HG03045 (cell line): ENCODE measurements around the gene ARHGAP22.
"Not testable (repeated sequence)": the region's sequence is repeated elsewhere in the genome, so short reads cannot be mapped to it uniquely, and the experiment has no call there.

Experiments
- ATAC-seq: cut with Tn5 transposase; IDR thresholded peaks from one replicate; pipeline ENCODE4 v1.9.1; 2021; ENCODE audit warnings: mild to moderate bottlenecking, moderate library complexity; ENCODE audit not compliant: unreplicated experiment

ARHGAP22 gene

DNA sequence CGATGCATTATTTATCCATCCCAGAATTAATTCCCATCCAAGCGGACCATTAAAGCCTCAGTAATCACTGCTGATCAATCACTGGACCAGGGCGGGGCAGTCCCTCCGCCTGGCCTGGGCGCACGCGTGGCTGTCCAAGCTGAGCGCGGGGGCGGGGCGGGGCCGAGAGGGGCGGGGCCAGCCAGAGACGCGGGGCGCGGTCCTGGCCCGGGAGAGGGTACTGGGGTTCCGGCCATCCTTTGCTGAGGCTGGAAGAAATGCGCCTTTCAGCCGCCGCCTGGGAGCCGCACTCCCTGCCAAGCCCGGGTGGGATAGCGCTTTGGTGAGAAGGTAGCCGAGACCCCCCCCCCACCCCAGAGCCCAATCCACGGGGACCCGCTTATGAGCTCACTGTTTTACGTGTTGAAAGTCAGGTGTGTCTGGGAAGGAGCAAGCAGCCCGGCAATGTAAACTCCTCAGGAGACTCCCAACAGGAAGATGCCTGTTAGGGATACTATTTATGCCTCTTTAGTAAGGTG, at the start of gene ARHGAP22:
ARHGAP22 (minus strand) TSS at position 83 of the 518 bp plus-strand sequence. CDS start 277 bp downstream, outside the sequence.
- peak; percentile 51 for ATAC-seq

GRCh38 chr10:48653944-48654698, 49.2 kb upstream of the ARHGAP22 start:
- no peak for ATAC-seq

- no peak for ATAC-seq
Observed at GRCh38 chr10:48653347-48653746, 48.5 kb upstream of the ARHGAP22 start.

DNA sequence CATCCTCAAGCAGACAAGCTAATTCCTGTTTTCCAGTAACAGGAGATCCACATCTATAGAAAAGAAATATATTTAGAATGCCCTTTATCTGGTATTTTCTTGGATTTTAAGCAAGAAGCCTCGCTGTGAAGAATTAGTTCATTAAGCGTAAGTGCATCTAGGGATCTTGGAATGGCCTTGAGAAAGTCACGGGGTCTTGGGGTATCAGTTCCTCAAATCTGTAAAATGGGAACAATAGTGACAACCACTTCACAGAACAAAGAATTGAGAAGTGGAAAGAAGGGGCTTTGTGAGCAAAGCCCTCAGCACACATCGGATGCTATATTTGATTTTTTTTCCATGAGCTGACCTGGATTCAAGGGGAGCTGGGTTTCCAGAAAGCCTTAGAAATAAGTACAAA, 47.5 kb upstream of the ARHGAP22 start:
- no peak for ATAC-seq

GRCh38 chr10:48651839-48652238, 47.0 kb upstream of the ARHGAP22 start:
- ATAC-seq, result no peak

GRCh38 chr10:48651293-48651692, 46.4 kb upstream of the ARHGAP22 start:
- no peak for ATAC-seq

GRCh38 chr10:48649349-48649944, 44.6 kb upstream of the ARHGAP22 start:
- no peak for ATAC-seq

DNA sequence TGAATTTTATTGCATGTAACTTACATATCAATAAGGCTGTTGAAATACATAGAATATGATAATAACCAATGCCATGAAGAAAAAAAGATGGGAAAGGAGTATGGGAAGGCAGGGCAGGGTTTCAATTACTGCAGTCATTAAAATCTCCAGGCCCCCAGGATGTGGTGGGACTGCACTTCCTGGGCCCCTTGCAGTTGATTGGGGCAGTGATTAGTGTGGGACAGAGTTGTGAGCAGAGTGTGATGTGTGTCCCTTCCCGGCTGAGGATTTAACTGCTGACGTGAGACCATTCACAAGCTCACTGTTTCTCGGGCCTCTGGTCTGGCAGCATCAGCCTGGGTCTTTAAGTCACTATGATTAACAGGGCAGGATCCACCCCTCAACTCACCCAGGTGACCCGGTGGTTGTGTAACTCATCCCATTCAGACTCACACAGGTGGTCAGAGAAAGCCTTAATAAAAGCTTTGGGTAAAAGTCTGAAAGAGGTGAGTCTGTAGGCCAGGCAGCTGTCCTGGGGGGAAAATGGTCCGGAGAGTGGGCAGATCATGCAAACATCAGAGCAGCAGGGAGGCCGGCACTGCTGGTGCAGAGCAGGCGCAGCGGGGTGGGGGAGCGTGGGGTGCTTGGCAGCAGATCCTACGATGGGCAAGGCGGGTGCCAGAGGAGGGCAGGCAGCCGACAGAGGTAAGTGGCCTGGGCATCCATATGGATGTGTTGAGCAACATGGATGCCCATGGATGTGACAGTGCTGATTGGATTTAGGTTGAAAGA, 43.5 kb upstream of the ARHGAP22 start:
- no peak for ATAC-seq

- ATAC-seq, result not testable (repeated sequence)
Observed at GRCh38 chr10:48647073-48647472, 42.2 kb upstream of the ARHGAP22 start.

- ATAC-seq, result no peak
Observed at GRCh38 chr10:48645600-48645999, 40.7 kb upstream of the ARHGAP22 start.

- not testable (repeated sequence) for ATAC-seq
Observed at GRCh38 chr10:48641099-48641690, 36.3 kb upstream of the ARHGAP22 start.

- no peak for ATAC-seq
Observed at GRCh38 chr10:48640326-48640725, 35.5 kb upstream of the ARHGAP22 start.

- no peak for ATAC-seq
Observed at GRCh38 chr10:48639632-48640031, 34.8 kb upstream of the ARHGAP22 start.

GRCh38 chr10:48638739-48639527, 34.1 kb upstream of the ARHGAP22 start:
- no peak for ATAC-seq

- ATAC-seq, result no peak
Observed at GRCh38 chr10:48638158-48638557, 33.3 kb upstream of the ARHGAP22 start.

DNA sequence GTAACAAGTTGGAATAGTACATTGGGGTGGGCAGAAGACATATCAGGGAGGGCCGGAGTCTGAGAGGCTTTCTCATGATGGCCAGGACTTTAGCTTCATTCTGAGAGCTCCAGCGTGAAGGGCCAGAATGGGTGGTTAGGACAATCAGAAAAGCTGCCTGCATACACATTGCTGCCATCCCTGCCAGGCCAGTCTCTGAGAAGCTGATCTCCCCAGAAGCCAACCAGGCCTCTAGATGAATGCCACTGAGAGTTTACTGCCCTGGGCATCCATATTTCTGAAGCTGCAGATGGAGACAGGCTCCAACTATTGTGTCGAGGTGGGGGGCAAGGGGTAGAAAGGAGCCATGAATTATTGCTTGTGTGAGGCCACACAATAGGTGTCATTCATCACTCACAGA, 32.0 kb upstream of the ARHGAP22 start:
- ATAC-seq, result no peak

GRCh38 chr10:48636231-48636630, 31.4 kb upstream of the ARHGAP22 start:
- ATAC-seq, result no peak

DNA sequence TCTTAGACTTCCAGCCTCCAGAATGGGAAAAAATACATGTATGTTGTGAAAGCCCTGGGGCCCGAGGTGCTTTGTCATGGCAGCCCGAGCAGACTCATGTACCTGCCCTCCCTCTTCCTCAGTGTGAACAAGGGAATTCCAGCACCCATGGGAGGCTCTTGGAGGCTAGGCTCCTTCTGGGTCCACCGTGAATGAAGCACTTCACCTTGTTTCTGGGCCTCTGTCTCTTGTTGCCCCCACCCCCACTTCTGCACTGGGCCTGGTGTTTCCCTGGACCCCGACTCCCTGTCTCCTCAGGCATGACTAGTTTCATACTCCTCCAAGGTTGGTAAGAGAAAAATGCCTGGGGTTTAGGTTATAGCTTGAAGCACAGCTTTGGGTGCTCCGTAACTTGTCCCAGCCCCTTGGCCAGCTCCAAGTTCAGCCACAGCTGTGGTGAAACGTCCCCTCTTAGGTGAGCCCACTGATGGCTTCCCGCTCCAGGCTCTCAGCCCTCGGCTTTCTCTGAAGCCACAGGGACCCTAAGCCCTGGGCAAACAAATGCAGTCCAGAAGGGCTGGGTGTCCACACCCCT, 30.2 kb upstream of the ARHGAP22 start:
- ATAC-seq, result no peak

- peak; percentile 95 for ATAC-seq
Observed at GRCh38 chr10:48634198-48634983, 29.5 kb upstream of the ARHGAP22 start.
